Prostate gland (tissue), 2 donors: ENCODE measurements around the gene NFATC1. TPM values are rescaled to one million over a fixed set of nuclear protein-coding genes. Genes with fewer than 3 reads are reported as not detected.

Source experiments
- DNase-seq: peaks from one replicate; pipeline ENCODE4 v3.0.0-alpha.2; 2019; ENCODE audit warnings: low spot score
- H3K27ac ChIP-seq, 2 donors: fragments of 200-600 bp; sonication (generic); 2 replicates each; pipeline ENCODE4 v1.5.1; 2017 to 2019
- H3K27me3 ChIP-seq: fragments of 200-600 bp; sonication (generic); replicated peaks from 2 replicates; pipeline ENCODE4 v1.5.1; 2019; ENCODE audit not compliant: insufficient read depth
- H3K36me3 ChIP-seq, 2 donors: fragments of 200-600 bp; sonication (generic); 1 replicate in 1 of 2; 2 replicates in 1 of 2; pipeline versions ENCODE4 v1.5.1 to v1.8.1; 2017 to 2019
- H3K4me1 ChIP-seq: fragments of 200-600 bp; sonication (generic); replicated peaks from 2 replicates; pipeline ENCODE4 v1.5.1; 2019
- H3K4me3 ChIP-seq, 2 donors: fragments of 200-600 bp; sonication (generic); 2 replicates each; pipeline ENCODE4 v1.5.1; 2017 to 2019
- H3K9me3 ChIP-seq: fragments of 200-600 bp; sonication (generic); 2 replicates; pipeline ENCODE4 v1.5.1; 2017
- CTCF ChIP-seq, 4 experiments: fragments of 200-600 bp in 2 of 4; fragments of 450-650 bp in 2 of 4; sonication (generic) in 2 of 4; IDR thresholded peaks; 1 replicate in 3 of 4; 2 replicates in 1 of 4; pipeline ENCODE4 v1.5.1; 2016 to 2019; ENCODE audit warnings: antibody characterized with exemption in 4 of 4, mild to moderate bottlenecking in 2 of 4, moderate library complexity in 2 of 4
- POLR2A ChIP-seq: fragments of 450-650 bp; IDR thresholded peaks from one replicate; pipeline ENCODE4 v1.6.1; 2016; ENCODE audit warnings: antibody characterized with exemption, mild to moderate bottlenecking
- POLR2AphosphoS5 ChIP-seq: sonication (generic); formaldehyde crosslinking; IDR thresholded peaks from one replicate; pipeline ENCODE4 v1.6.1; 2017; ENCODE audit warnings: antibody characterized with exemption
- WGBS: methylation state at CpG from one replicate; pipeline ENCODE4 v1.1.5; 2018; 5-methylcytosine and 5-hydroxymethylcytosine counted together
- intact Hi-C: fragments of 100-400 bp; cut with DNase I; formaldehyde crosslinking; loops from one replicate; pipeline ENCODE4 v1.14.2; 2022
- total RNA-seq, 2 donors: library from RNA; depleted of rRNA; stranded (reverse); fragments of >200 nt; gene quantifications; one replicate each; pipeline ENCODE4 v1.1.0, GENCODE V29; 2016

The NFATC1 gene
- total RNA-seq, 2 donors from 2014 or later, result 16.8 to 24.6 TPM

GRCh38 chr18:79544386-79544963 lies 148.7 kb downstream of the NFATC1 start:
- no peak for TF ChIP-seq POLR2AphosphoS5
- TF ChIP-seq CTCF (IDR thresholded peaks at IDR 0.05), result no peak
- no peak for TF ChIP-seq POLR2A
- WGBS, result 52% methylated on average over 13 of the region's 23 CpGs
- no peak for DNase-seq

GRCh38 chr18:79545255-79545654 lies 149.5 kb downstream of the NFATC1 start:
- no peak for TF ChIP-seq POLR2AphosphoS5
- no peak for TF ChIP-seq CTCF (IDR thresholded peaks at IDR 0.05)
- TF ChIP-seq POLR2A, result no peak
- intact Hi-C loops, result no loop called here
- H3K9me3 ChIP-seq, result no peaks in the 10 kb centered on the region
- no peaks in the 10 kb centered on the region for H3K27me3 ChIP-seq
- 91% methylated on average over 20 of the region's 20 CpGs for WGBS
- H3K4me1 ChIP-seq, result peaks cover 4% of the 10 kb centered on the region
- H3K4me3 ChIP-seq, result no peak overlapping the region
- no peaks in the 10 kb centered on the region for H3K36me3 ChIP-seq
- DNase-seq, result no peak
- no peak overlapping the region for H3K27ac ChIP-seq

More at GRCh38 chr18:79544386-79544963, 148.7 kb downstream of the NFATC1 start:
- no peak overlapping the region for H3K4me3 ChIP-seq
- no peaks in the 10 kb centered on the region for H3K27me3 ChIP-seq
- H3K36me3 ChIP-seq, result no peaks in the 10 kb centered on the region
- intact Hi-C loops, result no loop called here
- no peaks in the 10 kb centered on the region for H3K9me3 ChIP-seq
- no peak overlapping the region for H3K27ac ChIP-seq
- H3K4me1 ChIP-seq, result peaks cover 4% of the 10 kb centered on the region

- no peak for DNase-seq
- Histone ChIP-seq H3K27me3 (no peaks in the 10 kb centered on the region), H3K4me3 (no peak overlapping the region), H3K27ac (no peak overlapping the region), H3K9me3 (no peaks in the 10 kb centered on the region), H3K36me3 (no peaks in the 10 kb centered on the region), H3K4me1 (peaks cover 4% of the 10 kb centered on the region)
- TF ChIP-seq CTCF (IDR thresholded peaks at IDR 0.05) (no peak), POLR2A (no peak), POLR2AphosphoS5 (no peak)
- intact Hi-C loops, result no loop called here
- 85% methylated on average over 14 of the region's 18 CpGs for WGBS
These were observed 150.0 kb downstream of the NFATC1 start for GRCh38 chr18:79545736-79546171.

GRCh38 chr18:79546781-79547272 lies 151.1 kb downstream of the NFATC1 start:
- H3K36me3 ChIP-seq, result no peaks in the 10 kb centered on the region
- no peak for DNase-seq
- TF ChIP-seq POLR2AphosphoS5, result no peak
- no peak for TF ChIP-seq CTCF (IDR thresholded peaks at IDR 0.05)
- TF ChIP-seq POLR2A, result no peak
- no peak overlapping the region for H3K4me3 ChIP-seq
- no peaks in the 10 kb centered on the region for H3K4me1 ChIP-seq
- H3K27me3 ChIP-seq, result no peaks in the 10 kb centered on the region
- no peaks in the 10 kb centered on the region for H3K9me3 ChIP-seq
- no peak overlapping the region for H3K27ac ChIP-seq
- intact Hi-C loops, result no loop called here
- 68% methylated on average over 23 of the region's 23 CpGs for WGBS

GRCh38 chr18:79547413-79548076 lies 151.8 kb downstream of the NFATC1 start:
- no peak for TF ChIP-seq POLR2AphosphoS5
- no peak for TF ChIP-seq CTCF (IDR thresholded peaks at IDR 0.05)
- TF ChIP-seq POLR2A, result no peak
- intact Hi-C loops, result no loop called here
- H3K4me1 ChIP-seq, result no peaks in the 10 kb centered on the region
- H3K27ac ChIP-seq, result no peak overlapping the region
- H3K9me3 ChIP-seq, result no peaks in the 10 kb centered on the region
- H3K36me3 ChIP-seq, result no peaks in the 10 kb centered on the region
- DNase-seq, result no peak
- 48% methylated on average over 34 of the region's 36 CpGs for WGBS
- no peak overlapping the region for H3K4me3 ChIP-seq
- no peaks in the 10 kb centered on the region for H3K27me3 ChIP-seq
